ENCODE data around the gene PSMB1. TPM values are rescaled to one million over a fixed set of nuclear protein-coding genes. Genes with fewer than 3 reads are reported as not detected.

The PSMB1 gene
- total RNA-seq, 4 donors from 2014 or later, result 127 to 201 (median 193) TPM

DNA sequence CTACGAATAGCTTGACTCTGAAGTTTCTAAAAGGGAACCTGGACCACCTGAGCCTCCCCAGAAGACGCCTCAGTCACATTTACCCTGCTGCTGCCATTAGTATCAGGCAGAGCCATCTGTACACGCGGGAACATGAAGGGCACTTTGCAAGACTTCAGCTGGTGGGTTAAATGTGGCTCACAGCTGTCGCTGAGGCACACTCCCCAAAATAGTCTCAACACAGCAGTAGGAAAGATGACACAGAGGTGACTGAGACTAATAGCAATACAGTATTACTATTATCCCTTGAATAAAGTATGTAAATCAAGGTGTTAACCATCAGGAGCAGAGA lies 29.0 kb downstream of the PSMB1 start:
- no peaks in the 10 kb centered on the region for H3K27me3 ChIP-seq
- no peaks in the 10 kb centered on the region for H3K36me3 ChIP-seq
- H3K27ac ChIP-seq, result no peak overlapping the region
- 65% methylated on average over 5 of the region's 5 CpGs for WGBS
- no peaks in the 10 kb centered on the region for H3K9me3 ChIP-seq
- no peaks in the 10 kb centered on the region for H3K4me1 ChIP-seq
- TF ChIP-seq POLR2A (IDR thresholded peaks at IDR 0.05), result no peak
- no peak for DNase-seq (ENCODE audit: low spot score in 2 of 2)
- H3K4me3 ChIP-seq, result no peak overlapping the region

DNA sequence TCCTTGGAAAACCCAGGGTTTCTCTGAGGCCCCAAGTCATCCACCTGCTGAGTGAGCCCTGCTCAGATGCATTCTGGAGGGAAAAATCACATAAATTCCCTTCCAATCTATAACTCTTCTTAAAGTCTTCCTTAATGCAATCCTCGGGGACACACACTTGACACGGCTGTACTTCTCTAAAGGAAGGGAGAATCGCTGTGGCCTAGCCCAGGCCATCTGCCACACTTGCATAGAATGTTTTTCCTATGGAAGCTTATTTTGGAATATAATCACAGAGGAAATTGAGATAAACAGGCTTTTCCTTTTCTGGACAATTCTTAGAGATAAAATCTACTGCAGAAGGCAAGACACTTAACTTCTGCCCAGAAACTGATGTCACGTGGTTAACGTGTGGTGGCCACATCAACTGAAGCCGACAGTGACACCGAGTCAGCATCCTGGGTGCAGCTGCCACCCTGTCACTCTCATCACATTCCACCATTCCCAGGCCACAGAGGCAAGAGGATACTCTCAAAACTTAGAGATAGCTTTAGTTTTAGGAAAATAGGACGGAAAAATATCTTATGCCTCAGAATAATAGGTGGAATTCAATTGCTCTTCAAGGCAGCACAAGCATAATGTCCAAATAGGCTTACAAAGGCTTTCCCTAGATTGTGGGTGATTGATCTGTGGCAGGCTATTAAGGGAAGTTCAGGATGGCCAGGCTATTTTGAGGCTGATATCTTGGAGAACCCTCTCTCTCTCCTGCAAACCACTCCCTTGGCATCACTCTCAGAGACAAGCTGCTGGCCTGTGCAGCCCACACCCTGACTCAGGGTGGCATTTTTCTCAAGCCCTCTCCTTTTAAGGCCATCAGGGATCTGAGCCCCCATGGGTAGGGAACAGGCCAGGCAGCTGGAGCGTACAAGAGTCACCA lies 29.6 kb downstream of the PSMB1 start:
- Histone ChIP-seq H3K9me3 (no peaks in the 10 kb centered on the region), H3K27me3 (no peaks in the 10 kb centered on the region), H3K36me3 (no peaks in the 10 kb centered on the region), H3K4me3 (no peak overlapping the region), H3K4me1 (no peaks in the 10 kb centered on the region), H3K27ac (no peak overlapping the region)
- TF ChIP-seq EP300 (IDR thresholded peaks at IDR 0.05), result no peak
- TF ChIP-seq POLR2AphosphoS5 (IDR thresholded peaks at IDR 0.05), result no peak
- TF ChIP-seq CTCF (IDR thresholded peaks at IDR 0.05), result no peak
- TF ChIP-seq POLR2A (IDR thresholded peaks at IDR 0.05), result no peak
- 84% methylated on average over 9 of the region's 9 CpGs for WGBS
- DNase-seq (ENCODE audit: low spot score in 2 of 2), result no peak

GRCh38 chr6:170522565-170523183 lies 30.4 kb downstream of the PSMB1 start:
- no peaks in the 10 kb centered on the region for H3K27me3 ChIP-seq
- H3K36me3 ChIP-seq, result no peaks in the 10 kb centered on the region
- WGBS, result 84% methylated on average over 8 of the region's 10 CpGs
- H3K4me1 ChIP-seq, result no peaks in the 10 kb centered on the region
- no peak overlapping the region for H3K4me3 ChIP-seq
- no peak for DNase-seq (ENCODE audit: low spot score in 2 of 2)
- H3K27ac ChIP-seq, result no peak overlapping the region
- TF ChIP-seq CTCF (IDR thresholded peaks at IDR 0.05) (no peak), POLR2A (IDR thresholded peaks at IDR 0.05) (no peak), POLR2AphosphoS5 (IDR thresholded peaks at IDR 0.05) (no peak), EP300 (IDR thresholded peaks at IDR 0.05) (no peak)
- no peaks in the 10 kb centered on the region for H3K9me3 ChIP-seq

DNA sequence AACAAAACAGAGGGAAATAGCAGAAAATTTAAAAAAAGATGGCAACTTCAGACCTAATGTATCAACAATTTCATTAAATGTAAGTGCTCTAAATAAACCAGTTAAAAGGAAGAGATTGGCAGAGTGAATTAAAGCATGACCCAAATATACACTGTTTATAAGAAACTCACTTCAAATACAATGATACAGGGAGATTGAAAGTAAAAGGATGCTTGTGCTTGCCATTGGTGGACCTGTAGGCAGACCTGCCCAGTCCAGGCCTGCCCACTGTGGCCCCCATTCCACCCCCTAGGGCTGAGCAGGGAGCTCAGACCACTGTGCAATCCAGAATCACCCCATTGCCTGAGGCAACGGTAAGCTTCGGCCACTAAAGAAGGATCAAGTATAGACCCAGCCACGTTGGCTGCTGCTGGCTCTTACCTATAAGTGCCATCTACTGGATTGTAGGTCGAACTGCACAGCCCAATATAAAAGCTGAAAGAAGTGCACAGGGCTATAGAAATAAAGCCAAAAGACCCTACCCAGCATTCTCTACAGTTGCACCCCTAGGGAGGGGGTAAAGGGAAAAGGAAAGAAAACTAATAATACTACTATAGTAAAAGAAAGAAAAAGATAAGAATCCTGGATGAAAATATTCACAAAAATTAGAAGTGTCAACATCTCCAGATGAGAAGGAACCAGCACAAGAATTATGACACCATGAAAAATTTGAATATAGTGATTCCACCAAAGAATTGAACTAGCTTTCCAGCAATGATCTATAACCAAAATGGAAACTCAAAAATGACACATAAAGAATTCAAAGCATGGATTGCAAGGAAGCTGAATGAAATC lies 36.1 kb downstream of the PSMB1 start:
- TF ChIP-seq POLR2A (IDR thresholded peaks at IDR 0.05) (no peak), POLR2AphosphoS5 (IDR thresholded peaks at IDR 0.05) (no peak), CTCF (IDR thresholded peaks at IDR 0.05) (peak; percentile 55 to 76), EP300 (IDR thresholded peaks at IDR 0.05) (no peak)
- Histone ChIP-seq H3K4me3 (no peak overlapping the region), H3K9me3 (no peaks in the 10 kb centered on the region), H3K27me3 (no peaks in the 10 kb centered on the region), H3K27ac (no peak overlapping the region), H3K36me3 (no peaks in the 10 kb centered on the region), H3K4me1 (no peaks in the 10 kb centered on the region)
- WGBS, result 1% methylated on average over 4 of the region's 4 CpGs
- no peak for DNase-seq (ENCODE audit: low spot score in 2 of 2)

- 89% methylated on average over 1 of the region's 1 CpG for WGBS
- Histone ChIP-seq H3K27ac (no peak overlapping the region), H3K36me3 (no peaks in the 10 kb centered on the region), H3K27me3 (peaks cover 3% of the 10 kb centered on the region), H3K9me3 (no peaks in the 10 kb centered on the region), H3K4me3 (no peak overlapping the region), H3K4me1 (no peaks in the 10 kb centered on the region)
- TF ChIP-seq POLR2AphosphoS5 (IDR thresholded peaks at IDR 0.05) (no peak), CTCF (IDR thresholded peaks at IDR 0.05) (no peak), POLR2A (IDR thresholded peaks at IDR 0.05) (no peak), EP300 (IDR thresholded peaks at IDR 0.05) (no peak)
- no peak for DNase-seq (ENCODE audit: low spot score in 2 of 2)
Measured at GRCh38 chr6:170514908-170515307, 38.2 kb downstream of the PSMB1 start.
